HCT116 (cell line): ENCODE measurements around the gene COG5. TPM values are rescaled to one million over a fixed set of nuclear protein-coding genes. Genes with fewer than 3 reads are reported as not detected.

Experiments
- ATAC-seq: fragments of 200-7000 bp; cut with Tn5 transposase; 2 replicates; pipeline ENCODE4 v1.9.1; 2020; ENCODE audit warnings: mild to moderate bottlenecking, moderate library complexity
- BruUV-seq: library from RNA; stranded (reverse); fragments of 400-500 nt; replicated peaks from 2 replicates; lab custom pipeline; 2021; lab: Mats Ljungman, UMichigan
- CTCF ChIA-PET: fragments of 300-600 bp; sonication (Branson Sonifier 250); formaldehyde crosslinking; loops from one replicate; lab custom pipeline; 2021; ENCODE audit warnings: antibody characterized with exemption; lab: Charles Lee
- POLR2A ChIA-PET: fragments of 300-600, 350-600 bp; sonication (Branson Sonifier 250); formaldehyde crosslinking; loops from one replicate; lab custom pipeline; 2021; ENCODE audit warnings: antibody characterized with exemption; lab: Charles Lee
- RAD21 ChIA-PET, 2 experiments: fragments of 300-600 bp; sonication (Branson Sonifier 250); formaldehyde crosslinking; loops; one replicate each; lab custom pipeline; 2023; ENCODE audit warnings: low total read pairs in 2 of 2; ENCODE audit not compliant: uncharacterized antibody in 2 of 2, unreplicated experiment in 2 of 2, low non-redundant PET in 1 of 2; lab: Charles Lee
- DNase-seq: peaks from one replicate; pipeline ENCODE4 v3.0.0-alpha.2; 2010; ENCODE audit warnings: low read depth, low spot score
- H2AFZ ChIP-seq: fragments of 200-600 bp; shearing (Covaris generic), sonication (generic); 2 replicates; pipeline ENCODE4 v1.6.1; 2017; ENCODE audit warnings: low read depth, mixed run types, mixed read lengths, antibody characterized with exemption, low read length; ENCODE audit not compliant: poor library complexity, severe bottlenecking
- H3K27ac ChIP-seq: 2 replicates; pipeline ENCODE4 v1.5.1; 2012; ENCODE audit warnings: low read depth, low read length
- H3K27me3 ChIP-seq: fragments of 200-600 bp; sonication (generic); 2 replicates; pipeline ENCODE4 v1.6.1; 2016; ENCODE audit warnings: mixed run types, low read length, mixed read lengths; ENCODE audit not compliant: insufficient read depth
- H3K36me3 ChIP-seq, 2 experiments: fragments of 200-500 bp in 1 of 2; fragments of 200-600 bp in 1 of 2; sonication (Bioruptor generic) in 1 of 2; sonication (generic) in 1 of 2; 2 replicates each; pipeline versions ENCODE4 v1.5.1 to v1.6.1; 2014 to 2016; ENCODE audit warnings: low read length in 2 of 2, inconsistent platforms in 1 of 2, mixed read lengths in 1 of 2, mixed run types in 1 of 2; ENCODE audit not compliant: insufficient read depth in 2 of 2, control insufficient read depth in 1 of 2
- H3K4me1 ChIP-seq, 2 experiments: fragments of 200-600 bp in 1 of 2; sonication (generic) in 1 of 2; 2 replicates each; pipeline versions ENCODE4 v1.5.1 to v1.6.1; 2012 to 2017; ENCODE audit warnings: low read length in 2 of 2, inconsistent platforms in 1 of 2, mild to moderate bottlenecking in 1 of 2, mixed read lengths in 1 of 2, mixed run types in 1 of 2, moderate library complexity in 1 of 2; ENCODE audit not compliant: insufficient read depth in 2 of 2, control insufficient read depth in 1 of 2
- H3K4me2 ChIP-seq: fragments of 200-600 bp; sonication (generic); 2 replicates; pipeline ENCODE4 v1.6.1; 2017; ENCODE audit warnings: mixed run types, low read length, mixed read lengths
- H3K4me3 ChIP-seq, 2 experiments: fragments of 200-600 bp in 1 of 2; sonication (generic) in 1 of 2; replicated peaks in 1 of 2; 2 replicates each; pipeline ENCODE4 v1.5.1; 2011 to 2016; ENCODE audit warnings: low read length in 2 of 2, control low read depth in 1 of 2, low read depth in 1 of 2, mild to moderate bottlenecking in 1 of 2, mixed read lengths in 1 of 2, mixed run types in 1 of 2
- H3K79me2 ChIP-seq: fragments of 200-600 bp; sonication (generic); 2 replicates; pipeline ENCODE4 v1.6.1; 2017; ENCODE audit warnings: mild to moderate bottlenecking, mixed run types, low read length, moderate library complexity, mixed read lengths; ENCODE audit not compliant: insufficient read depth
- H3K9ac ChIP-seq: fragments of 200-600 bp; sonication (generic); 2 replicates; pipeline ENCODE4 v1.6.1; 2016; ENCODE audit warnings: low read length, mixed read lengths
- H3K9me2 ChIP-seq: fragments of 200-600 bp; sonication (generic), shearing (Covaris generic); 2 replicates; pipeline ENCODE4 v1.6.1; 2017; ENCODE audit warnings: mixed run types, mild to moderate bottlenecking, moderate library complexity; ENCODE audit not compliant: insufficient read depth
- H3K9me3 ChIP-seq, 2 experiments: fragments of 200-500 bp in 1 of 2; fragments of 200-600 bp in 1 of 2; sonication (Bioruptor generic) in 1 of 2; sonication (generic) in 1 of 2; 2 replicates each; pipeline ENCODE4 v1.6.1; 2014 to 2017; ENCODE audit warnings: low read length in 2 of 2, mixed read lengths in 2 of 2, inconsistent platforms in 1 of 2, low read depth in 1 of 2, mild to moderate bottlenecking in 1 of 2, mixed run types in 1 of 2, moderate library complexity in 1 of 2; ENCODE audit not compliant: control insufficient read depth in 1 of 2, insufficient read depth in 1 of 2
- H4K20me1 ChIP-seq: fragments of 200-600 bp; sonication (generic), shearing (Covaris generic); 2 replicates; pipeline ENCODE4 v1.6.1; 2017; ENCODE audit warnings: mixed run types, mild to moderate bottlenecking, moderate library complexity; ENCODE audit not compliant: insufficient read depth
- CEBPB ChIP-seq: IDR thresholded peaks from 2 replicates; pipeline ENCODE4 v1.6.1; 2012; ENCODE audit warnings: low read depth
- EGR1 ChIP-seq: IDR thresholded peaks from 2 replicates; pipeline ENCODE4 v1.6.1; 2012; ENCODE audit warnings: low read depth
- JUND ChIP-seq: IDR thresholded peaks from 2 replicates; pipeline ENCODE4 v1.6.1; 2012
- POLR2AphosphoS5 ChIP-seq: IDR thresholded peaks from 2 replicates; pipeline ENCODE4 v1.6.1; 2011; ENCODE audit warnings: mild to moderate bottlenecking, low read depth, low read length, moderate library complexity
- RAD21 ChIP-seq: IDR thresholded peaks from 2 replicates; pipeline ENCODE4 v1.6.1; 2012; ENCODE audit warnings: low read depth, mild to moderate bottlenecking
- TCF7L2 ChIP-seq: IDR thresholded peaks from 2 replicates; pipeline ENCODE4 v1.7.0; 2011; ENCODE audit warnings: borderline replicate concordance, inconsistent platforms; ENCODE audit not compliant: insufficient read depth, insufficient read length; ENCODE audit errors: extremely low read depth
- YY1 ChIP-seq: IDR thresholded peaks from 2 replicates; pipeline ENCODE4 v1.6.1; 2011; ENCODE audit warnings: low read length, low read depth, moderate library complexity, mild to moderate bottlenecking; ENCODE audit not compliant: insufficient replicate concordance; ENCODE audit errors: extremely low read depth
- intact Hi-C: fragments of 100-400 bp; cut with micrococcal nuclease; formaldehyde crosslinking; loops from 2 replicates; pipeline ENCODE4 v1.10.0; 2022
- total RNA-seq: library from RNA; stranded (reverse); gene quantifications from one replicate; pipeline ENCODE4 v1.2.1, GENCODE V29; 2021; ENCODE audit not compliant: unreplicated experiment
- TF ChIP-seq, protein P1 (sequence below), 3 experiments: fragments of 200-600 bp in 1 of 3; sonication (generic) in 1 of 3; IDR thresholded peaks in 2 of 3; conservative IDR thresholded peaks in 1 of 3; 2 replicates each; pipeline ENCODE4 v1.5.1; 2012 to 2017; ENCODE audit warnings: low read depth in 2 of 3, low read length in 2 of 3, antibody characterized with exemption in 1 of 3, borderline replicate concordance in 1 of 3, control low read depth in 1 of 3, mild to moderate bottlenecking in 1 of 3, mixed read lengths in 1 of 3, mixed run types in 1 of 3, moderate library complexity in 1 of 3; ENCODE audit not compliant: insufficient read depth in 1 of 3
- TF ChIP-seq, protein P2 (sequence below): IDR thresholded peaks from 2 replicates; pipeline ENCODE4 v1.6.1; 2012; ENCODE audit warnings: low read depth

The COG5 gene
- total RNA-seq, 1 experiment from 2014 or later: 30.7 TPM

DNA sequence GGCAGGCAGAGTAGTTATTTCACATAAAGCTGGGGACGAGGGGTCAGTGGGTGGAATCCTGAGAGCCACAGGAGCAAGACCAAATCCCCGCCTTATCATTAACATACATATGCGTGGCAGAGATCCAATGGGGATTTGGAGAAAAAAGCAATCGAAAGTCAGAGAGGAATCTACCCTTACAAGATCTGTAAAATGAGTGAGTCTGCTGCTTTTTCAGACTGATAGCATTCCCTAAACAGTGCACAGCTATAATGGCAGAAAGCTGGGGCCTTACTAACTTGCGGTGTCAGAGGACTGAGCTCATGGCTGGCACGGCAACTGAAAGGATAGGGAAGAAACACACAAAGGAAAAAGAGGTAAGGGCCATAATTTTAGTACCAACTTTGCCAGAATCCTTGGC is 68.8 kb downstream of the COG5 start:
- DNase-seq (no peak), ATAC-seq (no peak)
- ChIA-PET RAD21 (no interaction called here), CTCF (no interaction called here), POLR2A (no interaction called here)
- H3K79me2 ChIP-seq: peaks cover 8% of the 10 kb centered on the region; the same call in 1 of the 2 replicates
- H3K27ac ChIP-seq: no peak overlapping the region
- no TSS peak for BruUV-seq
- no peak overlapping the region for H3K4me2 ChIP-seq
- no peaks in the 10 kb centered on the region for H3K9me2 ChIP-seq
- TF ChIP-seq YY1 (no peak), EGR1 (no peak), RAD21 (no peak), CEBPB (no peak), JUND (no peak), POLR2AphosphoS5 (no peak), TCF7L2 (no peak)
- TF ChIP-seq, protein P1, sequence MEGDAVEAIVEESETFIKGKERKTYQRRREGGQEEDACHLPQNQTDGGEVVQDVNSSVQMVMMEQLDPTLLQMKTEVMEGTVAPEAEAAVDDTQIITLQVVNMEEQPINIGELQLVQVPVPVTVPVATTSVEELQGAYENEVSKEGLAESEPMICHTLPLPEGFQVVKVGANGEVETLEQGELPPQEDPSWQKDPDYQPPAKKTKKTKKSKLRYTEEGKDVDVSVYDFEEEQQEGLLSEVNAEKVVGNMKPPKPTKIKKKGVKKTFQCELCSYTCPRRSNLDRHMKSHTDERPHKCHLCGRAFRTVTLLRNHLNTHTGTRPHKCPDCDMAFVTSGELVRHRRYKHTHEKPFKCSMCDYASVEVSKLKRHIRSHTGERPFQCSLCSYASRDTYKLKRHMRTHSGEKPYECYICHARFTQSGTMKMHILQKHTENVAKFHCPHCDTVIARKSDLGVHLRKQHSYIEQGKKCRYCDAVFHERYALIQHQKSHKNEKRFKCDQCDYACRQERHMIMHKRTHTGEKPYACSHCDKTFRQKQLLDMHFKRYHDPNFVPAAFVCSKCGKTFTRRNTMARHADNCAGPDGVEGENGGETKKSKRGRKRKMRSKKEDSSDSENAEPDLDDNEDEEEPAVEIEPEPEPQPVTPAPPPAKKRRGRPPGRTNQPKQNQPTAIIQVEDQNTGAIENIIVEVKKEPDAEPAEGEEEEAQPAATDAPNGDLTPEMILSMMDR (IDR thresholded peaks at IDR 0.05 in 2 of 3, conservative IDR thresholded peaks at IDR 0.05 in 1 of 3; ENCODE audit: borderline replicate concordance in 1 of 3, insufficient read depth in 1 of 3, low read depth in 2 of 3, low read length in 2 of 3): no peak
- TF ChIP-seq, protein P2, sequence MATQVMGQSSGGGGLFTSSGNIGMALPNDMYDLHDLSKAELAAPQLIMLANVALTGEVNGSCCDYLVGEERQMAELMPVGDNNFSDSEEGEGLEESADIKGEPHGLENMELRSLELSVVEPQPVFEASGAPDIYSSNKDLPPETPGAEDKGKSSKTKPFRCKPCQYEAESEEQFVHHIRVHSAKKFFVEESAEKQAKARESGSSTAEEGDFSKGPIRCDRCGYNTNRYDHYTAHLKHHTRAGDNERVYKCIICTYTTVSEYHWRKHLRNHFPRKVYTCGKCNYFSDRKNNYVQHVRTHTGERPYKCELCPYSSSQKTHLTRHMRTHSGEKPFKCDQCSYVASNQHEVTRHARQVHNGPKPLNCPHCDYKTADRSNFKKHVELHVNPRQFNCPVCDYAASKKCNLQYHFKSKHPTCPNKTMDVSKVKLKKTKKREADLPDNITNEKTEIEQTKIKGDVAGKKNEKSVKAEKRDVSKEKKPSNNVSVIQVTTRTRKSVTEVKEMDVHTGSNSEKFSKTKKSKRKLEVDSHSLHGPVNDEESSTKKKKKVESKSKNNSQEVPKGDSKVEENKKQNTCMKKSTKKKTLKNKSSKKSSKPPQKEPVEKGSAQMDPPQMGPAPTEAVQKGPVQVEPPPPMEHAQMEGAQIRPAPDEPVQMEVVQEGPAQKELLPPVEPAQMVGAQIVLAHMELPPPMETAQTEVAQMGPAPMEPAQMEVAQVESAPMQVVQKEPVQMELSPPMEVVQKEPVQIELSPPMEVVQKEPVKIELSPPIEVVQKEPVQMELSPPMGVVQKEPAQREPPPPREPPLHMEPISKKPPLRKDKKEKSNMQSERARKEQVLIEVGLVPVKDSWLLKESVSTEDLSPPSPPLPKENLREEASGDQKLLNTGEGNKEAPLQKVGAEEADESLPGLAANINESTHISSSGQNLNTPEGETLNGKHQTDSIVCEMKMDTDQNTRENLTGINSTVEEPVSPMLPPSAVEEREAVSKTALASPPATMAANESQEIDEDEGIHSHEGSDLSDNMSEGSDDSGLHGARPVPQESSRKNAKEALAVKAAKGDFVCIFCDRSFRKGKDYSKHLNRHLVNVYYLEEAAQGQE: no peak
- no peaks in the 10 kb centered on the region for H3K36me3 ChIP-seq
- H2AFZ ChIP-seq: no peak overlapping the region
- no peaks in the 10 kb centered on the region for H4K20me1 ChIP-seq
- intact Hi-C loops: no loop called here
- no peaks in the 10 kb centered on the region for H3K4me1 ChIP-seq
- H3K4me3 ChIP-seq: no peak overlapping the region
- H3K9ac ChIP-seq: no peak overlapping the region
- H3K9me3 ChIP-seq: no peaks in the 10 kb centered on the region
- no peaks in the 10 kb centered on the region for H3K27me3 ChIP-seq
